Stimulated activated memory B cell treated with anti-CD40 and anti-IgM and Interleukin-4, amounts not matched to agents 10 μg/mL and 1 μg/mL and 100 μg/mL, for 72 hours (primary cell): ENCODE data around the gene MYO15B.
"Not testable (repeated sequence)": the region's sequence is repeated elsewhere in the genome, so short reads cannot be mapped to it uniquely, and the experiment has no call there.

ENCODE experiments used
- ATAC-seq: fragments of 150-1000 bp; cut with Tn5 transposase; 2 replicates; pipeline ENCODE4 v1.10.0; 2021
- H3K27ac Mint-ChIP-seq: one replicate; pipeline ENCODE4 v1.8.0; 2022; ENCODE audit warnings: mild to moderate bottlenecking, mixed read lengths
- H3K27me3 Mint-ChIP-seq: one replicate; pipeline ENCODE4 v1.8.0; 2022; ENCODE audit warnings: mixed read lengths
- H3K36me3 Mint-ChIP-seq: one replicate; pipeline ENCODE4 v1.8.0; 2022; ENCODE audit warnings: mixed read lengths
- H3K4me1 Mint-ChIP-seq: one replicate; pipeline ENCODE4 v1.8.0; 2022; ENCODE audit warnings: mixed read lengths
- H3K4me3 Mint-ChIP-seq: one replicate; pipeline ENCODE4 v1.8.0; 2022; ENCODE audit warnings: mild to moderate bottlenecking, moderate library complexity, mixed read lengths
- H3K9me3 Mint-ChIP-seq: one replicate; pipeline ENCODE4 v1.8.0; 2022; ENCODE audit warnings: mixed read lengths

MYO15B gene

DNA sequence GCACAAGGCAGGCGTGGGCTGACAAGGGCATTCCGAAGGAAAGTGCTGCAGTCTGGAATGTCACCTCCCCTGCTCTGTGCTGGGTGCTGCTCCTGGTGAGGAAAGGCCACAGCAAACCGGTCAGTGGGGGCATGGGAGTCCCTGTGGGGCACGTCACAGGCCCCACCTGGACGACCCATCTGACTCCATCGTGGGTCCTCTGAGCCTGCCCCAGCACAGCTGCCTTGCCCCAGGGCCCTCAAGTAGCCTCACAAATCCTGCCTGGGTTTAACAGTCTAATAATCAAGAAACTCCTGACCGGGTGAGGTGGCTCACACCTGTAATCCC is 2.8 kb upstream of the MYO15B start:
- no peak overlapping the region for H3K4me3 Mint-ChIP-seq
- peaks cover 6% of the 10 kb centered on the region for H3K4me1 Mint-ChIP-seq
- no peaks in the 10 kb centered on the region for H3K36me3 Mint-ChIP-seq
- no peak overlapping the region for H3K27ac Mint-ChIP-seq
- H3K9me3 Mint-ChIP-seq = no peaks in the 10 kb centered on the region
- ATAC-seq = no peak
- H3K27me3 Mint-ChIP-seq = peaks cover 11% of the 10 kb centered on the region

DNA sequence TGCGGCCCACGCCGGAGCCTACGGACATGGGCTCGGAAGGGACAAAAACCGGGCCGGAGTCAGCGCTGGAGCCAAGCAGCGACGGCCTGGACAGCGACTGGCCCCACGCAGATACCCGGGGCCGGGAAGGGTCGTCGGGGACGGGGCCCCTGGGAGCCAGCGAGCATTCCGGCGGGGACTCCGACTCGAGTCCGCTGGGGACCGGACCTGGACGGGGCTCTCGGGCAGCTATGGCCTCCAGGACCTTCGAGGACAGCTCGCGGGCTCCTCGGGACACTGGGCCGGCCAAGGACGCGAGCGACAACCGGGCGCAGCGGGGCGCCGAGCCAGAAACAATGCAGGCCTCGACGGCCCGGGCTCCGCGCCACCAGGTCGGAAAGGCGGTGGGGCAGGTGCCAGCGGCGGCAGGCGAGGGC is 1.0 kb downstream of the MYO15B start:
- Mint-ChIP-seq H3K36me3 (no peaks in the 10 kb centered on the region), H3K4me1 (peaks cover 20% of the 10 kb centered on the region), H3K27me3 (no peaks in the 10 kb centered on the region), H3K4me3 (peak overlapping the region; percentile 81), H3K9me3 (no peaks in the 10 kb centered on the region), H3K27ac (peak overlapping the region; percentile 66)
- ATAC-seq = peak; percentile 50

DNA sequence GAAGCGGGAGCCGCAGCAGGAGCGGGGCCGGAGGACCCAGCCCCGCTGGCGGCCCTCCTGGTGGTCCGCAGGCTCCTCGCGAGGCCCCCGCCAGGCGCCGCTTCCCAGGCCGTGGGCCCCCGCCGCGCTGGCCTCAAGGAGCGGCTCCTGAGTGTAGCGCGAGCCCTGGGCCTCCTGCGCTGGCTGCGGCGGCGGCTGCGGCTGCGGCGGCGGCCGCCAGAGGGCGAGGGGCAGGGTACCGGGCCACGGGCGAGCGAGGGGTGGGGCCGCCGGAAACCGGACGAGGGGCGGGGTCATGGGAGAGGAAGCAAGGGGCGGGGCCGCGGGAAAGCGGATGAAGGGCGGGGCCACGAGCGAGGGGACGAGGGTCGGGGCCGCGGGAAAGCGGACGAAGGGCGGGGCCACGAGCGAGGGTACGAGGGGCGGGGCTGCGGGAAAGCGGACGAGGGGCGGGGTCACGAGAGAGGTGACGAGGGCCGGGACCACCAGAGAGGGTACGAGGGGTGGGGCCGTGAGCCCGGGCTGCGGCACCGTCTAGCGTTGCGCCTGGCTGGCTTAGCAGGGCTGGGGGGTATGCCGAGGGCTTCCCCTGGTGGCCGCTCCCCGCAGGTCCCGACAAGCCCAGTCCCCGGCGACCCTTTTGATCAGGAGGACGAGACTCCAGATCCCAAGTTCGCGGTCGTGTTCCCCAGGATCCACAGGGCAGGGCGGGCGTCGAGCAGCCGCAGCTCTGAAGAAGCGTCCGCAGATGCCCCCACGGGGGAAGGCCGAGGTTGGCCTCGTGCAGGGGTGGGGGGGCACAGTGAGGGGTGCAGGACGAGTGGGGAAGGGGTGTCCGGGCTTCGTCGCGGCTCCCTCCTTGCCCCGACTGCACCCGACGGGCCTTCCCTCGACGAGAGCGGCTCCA is 1.7 kb downstream of the MYO15B start:
- ATAC-seq = peak; percentile 91
- Mint-ChIP-seq H3K27ac (no peak overlapping the region), H3K4me3 (peak overlapping the region; percentile 71), H3K27me3 (no peaks in the 10 kb centered on the region), H3K36me3 (no peaks in the 10 kb centered on the region), H3K9me3 (no peaks in the 10 kb centered on the region), H3K4me1 (peaks cover 20% of the 10 kb centered on the region)

DNA sequence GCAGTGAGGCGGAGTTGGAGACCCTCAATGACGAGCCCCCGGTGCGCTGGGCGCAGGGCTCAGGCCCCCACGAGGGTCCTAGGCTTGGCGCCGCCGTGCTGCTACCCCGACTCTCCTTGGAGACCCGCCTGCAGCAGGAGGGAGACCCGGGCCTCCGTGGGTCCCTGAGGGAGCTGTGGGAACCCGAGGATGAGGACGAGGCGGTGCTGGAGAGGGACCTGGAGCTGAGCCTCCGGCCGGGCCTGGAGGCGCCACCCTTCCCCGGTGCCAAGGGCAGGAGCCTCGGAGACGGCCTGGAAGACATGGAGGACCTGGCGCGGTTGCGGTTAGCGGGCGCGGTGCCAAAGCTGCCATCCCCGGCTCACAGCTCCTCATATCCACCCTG is 2.3 kb downstream of the MYO15B start:
- H3K4me1 Mint-ChIP-seq = peaks cover 20% of the 10 kb centered on the region
- no peak overlapping the region for H3K27ac Mint-ChIP-seq
- no peaks in the 10 kb centered on the region for H3K36me3 Mint-ChIP-seq
- peak overlapping the region; percentile 34 for H3K4me3 Mint-ChIP-seq
- H3K27me3 Mint-ChIP-seq = no peaks in the 10 kb centered on the region
- no peak for ATAC-seq
- no peaks in the 10 kb centered on the region for H3K9me3 Mint-ChIP-seq

GRCh38 chr17:75590314-75590761 is 2.7 kb downstream of the MYO15B start:
- H3K4me1 Mint-ChIP-seq = peaks cover 20% of the 10 kb centered on the region
- no peaks in the 10 kb centered on the region for H3K36me3 Mint-ChIP-seq
- H3K27ac Mint-ChIP-seq = peak overlapping the region; percentile 75
- no peaks in the 10 kb centered on the region for H3K27me3 Mint-ChIP-seq
- H3K4me3 Mint-ChIP-seq = peak overlapping the region; percentile 34
- no peak for ATAC-seq
- no peaks in the 10 kb centered on the region for H3K9me3 Mint-ChIP-seq

- peak overlapping the region; percentile 75 for H3K27ac Mint-ChIP-seq
- no peak for ATAC-seq
- no peaks in the 10 kb centered on the region for H3K27me3 Mint-ChIP-seq
- H3K9me3 Mint-ChIP-seq = no peaks in the 10 kb centered on the region
- peaks cover 20% of the 10 kb centered on the region for H3K4me1 Mint-ChIP-seq
- no peaks in the 10 kb centered on the region for H3K36me3 Mint-ChIP-seq
- no peak overlapping the region for H3K4me3 Mint-ChIP-seq
Observed at GRCh38 chr17:75590849-75591721, 3.5 kb downstream of the MYO15B start.

DNA sequence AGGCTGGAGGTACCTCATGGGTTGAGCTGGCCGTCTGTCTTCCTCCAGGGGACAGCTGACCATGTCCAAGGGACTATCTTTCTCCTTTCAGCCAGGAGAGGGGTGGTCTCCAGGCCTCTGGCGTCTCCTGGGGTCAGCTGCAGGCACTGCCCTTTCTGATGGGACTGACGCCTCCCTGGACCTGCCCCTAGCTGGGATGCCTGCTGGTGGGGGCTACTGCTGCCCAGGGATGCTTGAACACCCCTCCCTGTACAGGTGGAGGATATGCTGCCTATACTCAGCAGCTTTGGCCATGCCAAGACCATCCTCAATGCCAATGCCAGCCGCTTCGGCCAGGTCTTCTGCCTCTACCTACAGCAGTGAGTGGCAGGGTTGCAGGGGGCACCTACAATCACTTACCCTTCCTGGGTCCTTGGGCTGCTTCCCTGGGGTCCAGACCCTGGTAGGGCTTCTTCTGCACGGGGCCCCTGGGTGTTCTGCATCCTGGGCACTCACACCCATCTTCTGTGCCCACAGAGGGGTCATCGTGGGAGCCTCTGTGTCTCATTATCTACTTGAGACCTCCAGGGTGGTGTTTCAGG is 4.2 kb downstream of the MYO15B start:
- no peak for ATAC-seq
- Mint-ChIP-seq H3K27me3 (no peaks in the 10 kb centered on the region), H3K4me1 (peaks cover 20% of the 10 kb centered on the region), H3K27ac (no peak overlapping the region), H3K36me3 (no peaks in the 10 kb centered on the region), H3K9me3 (no peaks in the 10 kb centered on the region), H3K4me3 (no peak overlapping the region)

GRCh38 chr17:75592348-75593020 is 4.9 kb downstream of the MYO15B start:
- no peak overlapping the region for H3K4me3 Mint-ChIP-seq
- H3K27me3 Mint-ChIP-seq = no peaks in the 10 kb centered on the region
- H3K36me3 Mint-ChIP-seq = no peaks in the 10 kb centered on the region
- peaks cover 20% of the 10 kb centered on the region for H3K4me1 Mint-ChIP-seq
- no peak overlapping the region for H3K27ac Mint-ChIP-seq
- no peaks in the 10 kb centered on the region for H3K9me3 Mint-ChIP-seq
- no peak for ATAC-seq

DNA sequence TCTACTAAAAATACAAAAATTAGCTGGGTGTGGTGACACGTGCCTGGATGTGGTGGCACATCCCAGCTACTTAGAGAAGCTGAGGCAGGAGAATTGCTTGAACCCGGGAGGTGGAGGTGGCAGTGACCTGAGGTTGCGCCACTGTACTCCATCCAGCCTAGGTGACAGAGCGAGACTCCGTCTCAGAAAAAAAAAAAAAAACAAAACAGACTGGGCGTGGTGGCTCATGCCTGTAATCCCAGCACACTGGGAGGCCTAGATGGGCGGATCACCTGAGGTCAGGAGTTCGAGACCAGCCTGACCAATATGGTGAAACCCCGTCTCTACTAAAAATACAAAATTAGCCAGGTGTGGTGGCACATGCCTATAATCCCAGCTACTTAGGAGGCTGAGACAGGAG is 5.8 kb downstream of the MYO15B start:
- H3K27me3 Mint-ChIP-seq, ATAC-seq, H3K4me3 Mint-ChIP-seq, H3K9me3 Mint-ChIP-seq, H3K27ac Mint-ChIP-seq, H3K36me3 Mint-ChIP-seq: not testable (repeated sequence)
- peaks cover 14% of the 10 kb centered on the region for H3K4me1 Mint-ChIP-seq

DNA sequence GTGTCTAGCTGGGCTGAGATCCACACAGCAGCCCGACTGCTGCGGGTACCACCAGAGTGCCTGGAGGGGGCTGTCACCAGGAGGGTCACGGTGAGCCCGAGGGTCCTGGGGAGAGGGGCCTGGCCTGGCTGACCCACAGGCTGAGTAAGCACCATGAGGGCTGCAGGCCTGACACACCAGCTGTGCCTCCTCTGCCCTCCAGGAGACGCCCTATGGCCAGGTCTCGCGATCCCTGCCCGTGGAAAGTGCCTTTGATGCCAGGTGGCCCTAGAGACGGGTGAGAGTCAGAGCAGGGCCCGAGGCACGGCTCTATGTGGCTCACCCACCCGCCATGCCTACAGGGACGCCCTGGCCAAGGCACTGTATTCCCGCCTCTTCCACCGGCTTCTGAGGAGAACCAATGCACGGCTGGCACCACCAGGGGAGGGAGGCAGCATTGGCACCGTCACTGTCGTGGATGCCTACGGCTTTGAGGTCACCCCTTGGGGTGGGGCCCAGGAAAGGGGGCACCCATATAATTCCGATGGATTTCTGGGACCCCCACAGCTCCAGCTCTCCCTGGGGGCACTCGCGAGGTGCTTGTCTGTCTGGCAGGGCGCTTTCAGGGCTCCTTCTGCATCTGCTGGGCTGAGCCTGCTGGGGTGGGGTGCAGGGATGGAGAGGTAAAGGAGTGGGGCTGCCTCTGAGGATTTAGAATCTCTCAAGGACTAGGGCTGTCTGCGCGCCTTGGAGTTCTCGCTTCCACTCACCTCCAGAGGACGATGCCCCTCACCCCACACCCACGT is 7.1 kb downstream of the MYO15B start:
- no peaks in the 10 kb centered on the region for H3K36me3 Mint-ChIP-seq
- H3K4me3 Mint-ChIP-seq = no peak overlapping the region
- ATAC-seq = no peak
- H3K27me3 Mint-ChIP-seq = no peaks in the 10 kb centered on the region
- peaks cover 14% of the 10 kb centered on the region for H3K4me1 Mint-ChIP-seq
- H3K9me3 Mint-ChIP-seq = no peaks in the 10 kb centered on the region
- H3K27ac Mint-ChIP-seq = no peak overlapping the region

DNA sequence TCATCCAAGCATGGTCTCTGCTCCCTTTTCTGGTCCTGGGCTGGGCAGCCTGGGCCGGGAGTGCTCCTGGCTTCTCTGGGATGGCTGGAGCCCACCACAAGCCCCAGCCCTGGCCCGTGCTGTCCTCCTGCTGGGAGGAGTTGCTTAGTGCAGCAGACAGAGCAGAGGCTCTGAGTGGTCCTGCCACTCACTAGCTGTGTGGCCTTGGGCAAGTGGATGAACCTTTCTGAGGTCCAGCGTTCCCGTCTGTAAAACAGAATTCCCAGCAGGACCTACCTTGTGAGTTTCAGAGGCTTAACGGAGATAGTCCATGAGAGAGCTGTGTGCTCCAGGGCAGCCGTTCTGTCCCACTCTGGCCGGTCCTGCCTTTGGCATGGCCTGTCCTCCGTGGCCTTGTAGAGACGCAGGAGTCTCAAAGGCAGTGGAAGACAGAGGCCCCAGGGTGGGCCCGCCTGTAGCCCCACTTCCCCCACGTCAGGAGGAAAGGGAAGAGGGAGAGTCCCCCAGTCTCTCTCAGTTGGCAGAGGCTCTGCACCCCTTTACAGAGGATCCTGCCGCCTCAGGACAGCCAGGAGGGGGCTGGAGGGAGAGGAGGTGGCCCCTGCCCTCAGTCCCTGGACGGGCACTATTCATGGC is 7.8 kb downstream of the MYO15B start:
- H3K9me3 Mint-ChIP-seq = no peaks in the 10 kb centered on the region
- peaks cover 12% of the 10 kb centered on the region for H3K4me1 Mint-ChIP-seq
- H3K4me3 Mint-ChIP-seq = no peak overlapping the region
- ATAC-seq = no peak
- H3K27ac Mint-ChIP-seq = no peak overlapping the region
- no peaks in the 10 kb centered on the region for H3K27me3 Mint-ChIP-seq
- no peaks in the 10 kb centered on the region for H3K36me3 Mint-ChIP-seq

DNA sequence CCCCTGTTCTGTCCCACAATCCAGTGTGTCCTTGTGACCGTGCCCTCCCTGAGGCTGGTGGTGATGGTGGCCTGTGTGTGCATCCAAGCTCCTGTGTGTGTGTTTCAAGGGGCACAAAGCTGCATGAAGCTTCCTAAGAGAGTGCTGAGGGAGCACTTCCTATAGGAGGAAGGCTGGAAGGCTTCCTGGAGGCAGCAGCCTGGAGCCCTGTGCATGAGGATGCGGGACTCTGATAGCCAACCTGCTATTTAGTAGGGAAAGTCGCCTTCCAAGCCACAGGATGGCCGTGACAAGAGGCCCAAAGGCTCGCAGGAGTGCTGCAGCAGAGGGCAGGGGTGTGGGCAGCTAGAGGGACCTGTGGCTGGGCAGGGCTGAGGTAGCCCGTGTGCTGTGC is 8.3 kb downstream of the MYO15B start:
- Mint-ChIP-seq H3K4me3 (no peak overlapping the region), H3K27ac (no peak overlapping the region), H3K27me3 (no peaks in the 10 kb centered on the region), H3K4me1 (peaks cover 7% of the 10 kb centered on the region), H3K9me3 (no peaks in the 10 kb centered on the region), H3K36me3 (no peaks in the 10 kb centered on the region)
- ATAC-seq = no peak

DNA sequence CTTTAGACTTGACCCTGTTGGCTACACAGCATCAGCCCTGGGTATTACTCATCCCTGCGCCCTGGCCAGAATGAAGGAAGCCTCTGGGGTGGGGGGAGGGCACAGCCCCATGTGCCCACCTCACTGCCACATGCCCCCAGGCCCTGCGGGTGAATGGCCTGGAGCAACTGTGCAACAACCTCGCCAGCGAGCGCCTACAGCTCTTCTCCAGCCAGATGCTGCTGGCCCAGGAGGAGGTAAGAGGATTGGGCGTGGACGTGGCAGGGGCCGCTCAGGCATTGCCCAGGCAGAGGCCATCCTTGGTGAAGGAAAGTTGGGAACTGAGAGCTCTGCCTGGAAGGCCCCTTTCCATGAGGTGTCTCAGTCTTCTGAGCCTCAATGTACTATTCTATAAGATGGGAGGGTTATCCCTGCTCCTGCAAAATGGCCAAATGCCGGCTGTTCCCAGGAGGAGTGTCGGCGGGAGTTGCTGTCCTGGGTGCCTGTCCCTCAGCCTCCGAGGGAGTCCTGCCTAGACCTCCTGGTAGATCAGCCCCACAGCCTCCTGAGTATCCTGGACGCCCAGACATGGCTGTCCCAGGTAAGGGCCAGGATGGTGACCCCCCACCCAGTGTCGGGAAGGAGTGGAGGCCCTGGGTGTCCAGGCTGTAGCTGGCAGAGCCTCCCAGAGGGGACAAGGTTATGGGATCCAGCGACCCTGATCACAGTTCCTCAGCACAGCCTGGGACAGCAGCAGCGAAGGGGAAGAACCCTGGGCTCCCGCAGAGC is 8.9 kb downstream of the MYO15B start:
- Mint-ChIP-seq H3K9me3 (no peaks in the 10 kb centered on the region), H3K4me3 (no peak overlapping the region), H3K27ac (no peak overlapping the region), H3K27me3 (no peaks in the 10 kb centered on the region), H3K36me3 (no peaks in the 10 kb centered on the region), H3K4me1 (peaks cover 7% of the 10 kb centered on the region)
- no peak for ATAC-seq
